ENCODE results near the gene DMP1. TPM values are rescaled to one million over a fixed set of nuclear protein-coding genes. Genes with fewer than 3 reads are reported as not detected.
A peak's percentile ranks its signal among the peaks of the same experiment; 100 is the strongest.

Gene DMP1, protein sequence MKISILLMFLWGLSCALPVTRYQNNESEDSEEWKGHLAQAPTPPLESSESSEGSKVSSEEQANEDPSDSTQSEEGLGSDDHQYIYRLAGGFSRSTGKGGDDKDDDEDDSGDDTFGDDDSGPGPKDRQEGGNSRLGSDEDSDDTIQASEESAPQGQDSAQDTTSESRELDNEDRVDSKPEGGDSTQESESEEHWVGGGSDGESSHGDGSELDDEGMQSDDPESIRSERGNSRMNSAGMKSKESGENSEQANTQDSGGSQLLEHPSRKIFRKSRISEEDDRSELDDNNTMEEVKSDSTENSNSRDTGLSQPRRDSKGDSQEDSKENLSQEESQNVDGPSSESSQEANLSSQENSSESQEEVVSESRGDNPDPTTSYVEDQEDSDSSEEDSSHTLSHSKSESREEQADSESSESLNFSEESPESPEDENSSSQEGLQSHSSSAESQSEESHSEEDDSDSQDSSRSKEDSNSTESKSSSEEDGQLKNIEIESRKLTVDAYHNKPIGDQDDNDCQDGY
- not detected in 2 replicates for total RNA-seq (2014; rRNA removed; shearing (Covaris generic))

DNA sequence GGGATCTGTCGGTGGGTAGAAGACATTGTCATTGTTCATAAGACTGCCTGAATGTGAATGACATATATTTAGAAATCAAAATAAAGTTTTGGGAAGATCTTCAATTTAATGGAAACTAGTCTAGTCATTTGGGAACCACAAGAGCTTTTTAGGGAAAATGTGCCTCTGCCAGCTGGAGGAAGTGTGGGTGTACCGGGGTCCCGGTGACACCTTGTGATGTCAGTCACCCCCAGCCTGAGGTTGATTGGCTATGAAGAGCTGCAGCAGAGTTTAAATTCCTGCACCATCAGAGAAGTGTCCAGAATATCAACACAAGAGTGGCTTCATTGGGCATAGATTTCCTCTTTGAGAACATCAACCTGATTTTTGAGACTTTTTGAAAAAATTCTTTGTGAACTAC is at the start of gene DMP1:
TSS of gene DMP1 (plus strand) at position 301 of the 400 bp plus-strand sequence. CDS start 6,213 bp downstream, outside the sequence.
- DNase-seq (ENCODE audit: low spot score), result no peak

DNA sequence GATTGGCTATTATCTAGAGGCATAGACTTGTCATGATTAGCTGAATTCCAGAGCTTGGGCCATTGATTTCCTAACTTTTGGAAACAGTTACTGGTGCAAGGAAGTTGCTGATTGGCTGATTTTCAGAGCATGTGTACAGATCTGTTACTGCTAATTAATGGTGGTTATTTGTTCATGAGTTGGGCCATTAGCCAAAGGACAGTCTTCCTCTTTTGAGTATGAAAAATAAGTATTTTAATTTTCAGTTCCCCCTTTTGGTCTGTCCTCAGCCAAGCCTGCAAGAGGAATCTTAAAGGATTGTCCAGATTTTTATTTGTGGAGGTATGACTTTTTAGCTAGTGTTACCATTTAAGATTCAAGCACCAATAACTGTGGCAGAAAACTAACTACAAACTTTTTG is 48.7 kb upstream of the DMP1 start:
- no peak for DNase-seq (ENCODE audit: low spot score)

DNA sequence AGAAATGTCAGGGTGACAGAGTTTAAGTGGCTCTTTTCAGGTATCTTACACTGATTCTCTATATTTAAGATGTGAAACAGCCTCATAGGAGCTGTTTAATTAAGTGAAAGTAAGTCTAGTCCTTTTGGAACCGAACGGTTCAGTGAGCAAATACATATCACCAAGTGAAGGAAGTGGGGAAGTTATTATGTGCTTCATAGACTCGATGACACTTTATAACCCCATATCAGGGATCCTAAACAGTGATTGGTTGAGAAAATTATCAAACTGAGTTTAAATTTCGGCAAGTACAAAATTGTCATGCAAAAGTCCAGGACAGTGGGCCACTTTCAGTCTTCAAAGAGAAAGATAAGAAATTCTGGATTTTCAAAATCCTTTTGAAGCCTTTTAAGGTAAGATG is 41.9 kb upstream of the DMP1 start, which contains the start of gene DSPP:
TSS of gene DSPP (plus strand) at position 301 of the 400 bp plus-strand sequence. CDS start 2,380 bp downstream, outside the sequence.
- no peak for DNase-seq (ENCODE audit: low spot score)

DNA sequence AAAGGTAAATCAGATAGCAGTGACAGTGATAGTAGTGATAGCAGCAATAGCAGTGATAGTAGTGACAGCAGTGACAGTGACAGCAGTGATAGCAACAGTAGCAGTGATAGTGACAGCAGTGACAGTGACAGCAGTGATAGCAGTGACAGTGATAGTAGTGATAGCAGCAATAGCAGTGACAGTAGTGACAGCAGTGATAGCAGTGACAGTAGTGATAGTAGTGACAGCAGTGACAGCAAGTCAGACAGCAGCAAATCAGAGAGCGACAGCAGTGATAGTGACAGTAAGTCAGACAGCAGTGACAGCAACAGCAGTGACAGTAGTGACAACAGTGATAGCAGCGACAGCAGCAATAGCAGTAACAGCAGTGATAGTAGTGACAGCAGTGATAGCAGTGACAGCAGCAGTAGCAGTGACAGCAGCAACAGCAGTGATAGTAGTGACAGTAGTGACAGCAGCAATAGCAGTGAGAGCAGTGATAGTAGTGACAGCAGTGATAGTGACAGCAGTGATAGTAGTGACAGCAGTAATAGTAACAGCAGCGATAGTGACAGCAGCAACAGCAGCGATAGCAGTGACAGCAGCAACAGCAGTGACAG is 35.7 kb upstream of the DMP1 start:
- DNase-seq (ENCODE audit: low spot score), result no peak

DNA sequence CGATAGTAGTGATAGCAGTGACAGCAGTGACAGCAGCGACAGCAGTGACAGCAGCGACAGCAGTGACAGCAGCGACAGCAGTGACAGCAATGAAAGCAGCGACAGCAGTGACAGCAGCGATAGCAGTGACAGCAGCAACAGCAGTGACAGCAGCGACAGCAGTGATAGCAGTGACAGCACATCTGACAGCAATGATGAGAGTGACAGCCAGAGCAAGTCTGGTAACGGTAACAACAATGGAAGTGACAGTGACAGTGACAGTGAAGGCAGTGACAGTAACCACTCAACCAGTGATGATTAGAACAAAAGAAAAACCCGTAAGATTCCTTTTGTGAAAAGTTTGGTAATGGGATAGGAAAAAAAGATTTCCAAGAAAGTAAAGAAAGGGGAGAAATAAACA is 33.8 kb upstream of the DMP1 start:
- DNase-seq (ENCODE audit: low spot score), result no peak

DNA sequence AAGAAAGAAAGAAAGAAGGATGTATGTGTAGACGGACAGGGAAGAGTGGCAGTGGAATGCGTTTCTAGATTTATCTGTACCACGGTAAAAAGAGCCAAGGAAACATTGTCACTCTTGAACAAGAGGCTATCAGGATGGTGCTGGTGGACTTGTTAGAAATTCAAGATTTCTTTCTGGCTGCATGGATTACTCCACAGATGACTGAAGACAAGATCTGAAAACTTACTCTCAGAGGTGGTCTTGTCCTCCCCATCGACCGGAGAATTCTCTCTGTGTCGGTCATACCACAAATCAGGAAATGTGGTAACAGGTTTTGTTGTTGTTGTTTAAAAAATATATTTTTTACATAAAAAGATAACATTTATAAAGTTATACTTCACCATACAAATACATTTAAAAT is 30.0 kb upstream of the DMP1 start:
- DNase-seq (ENCODE audit: low spot score), result no peak

DNA sequence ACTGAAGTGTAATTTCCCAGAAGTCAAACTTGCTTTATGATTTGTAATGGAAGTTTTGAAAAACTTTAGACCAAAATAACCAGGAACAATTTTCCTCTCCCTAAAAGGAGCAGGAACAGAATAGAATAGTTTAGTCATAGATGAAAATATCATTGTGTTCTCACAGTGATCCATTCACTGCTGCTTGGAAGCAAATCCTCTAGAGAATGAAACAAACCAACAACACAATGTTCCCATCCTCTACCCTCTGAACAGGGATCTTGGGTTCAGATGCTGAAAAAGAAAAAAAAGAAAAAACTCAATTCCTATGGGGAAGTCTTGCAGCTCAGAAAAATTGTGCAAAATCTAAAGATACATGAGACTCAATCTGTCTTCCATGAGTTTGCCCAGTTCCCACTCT is 29.6 kb upstream of the DMP1 start:
- no peak for DNase-seq (ENCODE audit: low spot score)

DNA sequence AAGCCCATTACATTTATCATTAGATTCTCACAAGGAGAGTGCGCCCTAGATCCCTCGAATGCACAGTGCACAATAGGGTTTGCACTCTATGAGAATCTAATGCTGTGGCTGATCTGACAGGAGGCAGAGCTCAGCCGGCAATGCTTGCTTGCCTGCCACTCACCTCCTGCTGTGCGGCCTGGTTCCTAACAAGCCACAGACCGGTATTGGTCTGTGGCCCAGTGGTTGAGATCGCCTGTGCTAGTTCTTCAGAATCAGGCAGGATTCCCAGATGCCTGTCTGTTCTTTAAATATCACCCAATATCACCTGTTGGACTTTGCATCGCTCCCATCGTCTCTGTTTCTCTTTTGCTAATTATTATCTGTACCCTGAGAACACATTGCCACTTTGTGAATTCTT is 27.8 kb upstream of the DMP1 start:
- no peak for DNase-seq (ENCODE audit: low spot score)

DNA sequence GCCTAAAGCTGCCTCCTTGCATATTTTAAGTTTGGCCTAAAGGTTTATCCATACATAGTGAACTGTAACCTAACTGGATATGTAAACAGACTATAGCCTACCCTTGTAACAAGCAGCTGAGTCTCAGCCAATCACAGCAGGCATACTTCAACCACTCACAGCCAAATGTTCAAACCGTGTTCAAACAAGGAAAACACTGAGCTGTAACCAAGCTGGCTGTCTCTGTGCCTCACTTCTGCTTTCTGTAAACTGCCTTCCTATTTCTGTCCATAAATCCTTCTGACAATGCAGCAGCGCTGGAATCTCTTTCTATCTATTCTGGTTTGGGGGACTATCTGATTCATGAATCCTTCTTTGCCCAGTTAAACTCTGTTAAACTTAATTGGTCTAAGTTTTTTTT is 25.4 kb upstream of the DMP1 start:
- no peak for DNase-seq (ENCODE audit: low spot score)

DNA sequence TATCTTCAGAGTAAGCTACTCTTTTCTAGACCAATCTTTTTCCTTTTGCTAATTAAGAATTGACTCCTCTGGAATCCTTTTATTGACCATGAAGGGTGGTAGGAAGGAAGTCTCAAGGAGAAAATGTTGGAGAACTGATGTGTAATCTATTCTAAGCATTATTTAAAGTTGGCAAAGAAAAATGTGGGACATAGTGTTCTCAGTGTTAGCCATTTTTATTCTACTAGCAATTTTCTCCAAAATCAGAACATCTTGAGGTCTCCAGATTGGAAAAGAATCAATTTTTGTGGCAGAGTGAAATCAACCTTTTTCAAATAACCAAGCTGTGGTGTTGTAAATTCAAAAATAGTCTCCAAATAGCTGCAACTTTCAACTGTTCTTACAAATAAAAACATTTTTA is 18.4 kb upstream of the DMP1 start:
- no peak for DNase-seq (ENCODE audit: low spot score)

DNA sequence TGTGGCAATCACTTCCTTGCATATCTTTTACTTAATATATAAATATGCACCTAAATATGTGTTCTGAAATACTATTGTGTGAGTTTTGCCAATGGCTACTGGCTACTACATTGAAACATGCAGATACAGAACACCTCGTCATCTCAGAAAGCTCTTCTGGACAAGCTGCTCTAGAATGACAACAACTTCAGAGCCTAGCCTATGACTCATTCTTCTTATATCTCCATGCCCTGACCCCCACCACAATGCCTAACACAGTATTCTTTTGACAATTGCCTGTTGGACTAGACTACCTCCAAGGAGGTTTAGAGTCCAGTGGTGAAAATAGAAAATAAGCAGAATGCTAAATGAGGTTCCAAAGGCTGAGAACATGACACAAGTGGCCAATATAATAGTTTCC is 17.6 kb upstream of the DMP1 start:
- DNase-seq (ENCODE audit: low spot score), result no peak

DNA sequence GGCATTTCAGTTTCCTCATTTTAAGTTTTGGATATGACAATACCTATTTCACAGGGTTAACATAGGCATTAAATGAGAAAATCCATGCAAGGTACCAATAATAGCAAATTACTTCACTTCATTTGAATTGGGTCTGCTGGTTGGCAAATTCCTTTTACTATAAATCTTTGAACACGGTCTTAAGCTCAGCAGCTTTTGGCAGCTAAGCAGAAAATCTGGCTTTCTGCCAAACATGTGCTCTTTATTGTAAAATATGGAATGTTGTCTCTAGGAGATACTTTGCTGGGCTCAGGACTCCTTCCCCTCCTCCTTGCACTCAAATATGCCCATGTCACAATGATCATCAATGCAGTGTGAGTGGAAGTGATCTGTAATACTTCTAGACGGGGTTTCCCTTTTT is 16.8 kb upstream of the DMP1 start:
- DNase-seq (ENCODE audit: low spot score), result no peak

DNA sequence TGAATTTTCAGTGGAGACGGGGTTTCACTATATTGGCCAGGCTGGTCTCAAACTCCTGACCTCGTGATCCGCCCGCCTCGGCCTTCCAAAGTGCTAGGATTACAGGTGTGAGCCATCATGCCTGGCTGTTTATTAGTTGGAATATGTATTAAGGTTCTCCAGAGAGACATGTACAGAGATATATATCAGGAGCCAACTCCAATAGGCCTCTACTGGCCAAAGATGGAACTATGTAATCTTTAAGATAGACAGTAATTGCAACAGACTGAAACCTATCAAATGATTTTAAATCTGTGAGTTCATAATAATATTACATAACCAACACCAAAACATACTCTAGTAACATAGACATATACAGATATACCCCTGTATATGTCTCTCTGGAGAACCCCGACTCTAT is 5.8 kb upstream of the DMP1 start:
- DNase-seq (ENCODE audit: low spot score), result no peak

DNA sequence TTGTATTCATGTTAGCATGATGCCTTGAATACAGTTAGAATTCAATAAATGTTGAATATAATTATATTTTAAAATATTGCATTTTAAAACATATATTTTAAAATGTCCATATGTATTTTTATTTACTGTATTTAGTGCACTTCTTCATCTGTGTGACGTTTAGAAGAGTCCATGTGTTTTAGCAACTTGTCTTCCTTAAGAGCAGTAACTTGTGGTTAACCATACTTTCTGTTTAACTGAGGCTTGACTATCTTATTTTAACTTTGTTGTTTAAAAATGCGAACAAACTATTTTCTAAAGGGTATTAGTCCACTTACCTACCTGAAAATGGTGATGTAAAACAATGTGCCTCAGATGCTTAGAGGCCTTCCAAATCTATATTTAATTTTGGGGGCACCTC is 858 bp downstream of the DMP1 start:
- no peak for DNase-seq (ENCODE audit: low spot score)

DNA sequence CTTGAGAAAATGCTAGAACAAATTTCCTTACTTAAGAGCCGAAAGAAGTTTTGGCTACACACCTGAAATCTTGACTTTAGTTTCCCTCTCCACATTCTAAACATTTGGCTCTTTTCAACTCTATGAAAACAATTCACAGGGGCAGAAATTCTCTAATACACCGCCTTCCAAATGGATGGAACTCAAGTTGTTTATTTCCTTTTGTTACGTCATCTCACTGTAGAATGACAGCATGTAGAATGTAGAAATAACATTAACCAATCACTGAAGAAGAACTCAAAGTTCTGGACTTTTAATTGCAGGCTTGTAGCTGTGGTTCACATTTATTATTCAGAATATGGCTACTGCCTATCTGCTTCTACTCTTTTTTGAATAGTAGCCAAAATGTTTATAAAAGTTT is 1.9 kb downstream of the DMP1 start:
- no peak for DNase-seq (ENCODE audit: low spot score)

DNA sequence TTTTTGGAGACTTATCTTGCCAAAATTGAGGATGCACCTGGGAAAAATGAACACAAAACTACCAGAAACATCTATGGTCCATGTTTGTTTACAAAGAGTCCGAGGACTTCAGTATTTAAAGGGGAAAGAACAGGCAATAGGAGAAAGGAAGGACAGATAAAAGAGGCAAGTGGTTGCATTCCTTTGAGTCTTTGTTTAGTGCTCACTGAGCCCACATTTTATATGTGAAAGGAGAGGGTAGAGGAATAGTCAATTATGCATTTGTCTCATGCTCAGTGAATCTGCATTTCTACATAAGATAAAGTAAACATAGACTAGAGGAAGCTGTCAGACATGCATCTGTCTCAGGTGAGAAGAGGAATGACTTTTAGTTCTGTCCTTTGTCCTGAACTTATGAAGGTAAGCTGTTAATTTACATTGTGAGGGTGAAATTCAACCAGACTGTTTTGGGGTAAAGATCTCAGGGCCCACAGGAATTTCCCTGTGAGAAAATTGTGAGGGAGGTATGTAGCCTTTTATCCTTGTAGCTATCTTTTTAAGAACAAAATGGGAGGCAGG is 4.5 kb downstream of the DMP1 start:
- DNase-seq (ENCODE audit: low spot score), result no peak

DNA sequence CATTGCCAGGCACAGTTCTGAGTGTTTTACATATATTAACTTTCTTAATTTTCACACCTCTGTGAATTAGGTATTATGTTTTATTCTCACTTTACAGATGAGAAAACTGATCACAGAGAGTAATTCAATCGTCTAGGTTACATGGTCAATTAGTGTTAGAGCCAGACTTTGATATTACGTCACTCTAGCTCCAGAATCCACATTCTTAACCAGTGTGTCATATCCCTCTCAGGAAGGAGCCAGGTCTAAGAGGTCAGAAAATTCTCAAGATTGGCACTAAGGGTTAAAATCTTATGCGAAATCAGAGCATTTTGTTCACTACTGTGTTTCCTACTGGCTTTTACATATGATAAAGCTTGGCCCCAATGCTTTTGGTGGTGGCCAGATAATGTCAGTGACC is 7.4 kb downstream of the DMP1 start:
- peak; percentile 56 for DNase-seq (ENCODE audit: low spot score)

DNA sequence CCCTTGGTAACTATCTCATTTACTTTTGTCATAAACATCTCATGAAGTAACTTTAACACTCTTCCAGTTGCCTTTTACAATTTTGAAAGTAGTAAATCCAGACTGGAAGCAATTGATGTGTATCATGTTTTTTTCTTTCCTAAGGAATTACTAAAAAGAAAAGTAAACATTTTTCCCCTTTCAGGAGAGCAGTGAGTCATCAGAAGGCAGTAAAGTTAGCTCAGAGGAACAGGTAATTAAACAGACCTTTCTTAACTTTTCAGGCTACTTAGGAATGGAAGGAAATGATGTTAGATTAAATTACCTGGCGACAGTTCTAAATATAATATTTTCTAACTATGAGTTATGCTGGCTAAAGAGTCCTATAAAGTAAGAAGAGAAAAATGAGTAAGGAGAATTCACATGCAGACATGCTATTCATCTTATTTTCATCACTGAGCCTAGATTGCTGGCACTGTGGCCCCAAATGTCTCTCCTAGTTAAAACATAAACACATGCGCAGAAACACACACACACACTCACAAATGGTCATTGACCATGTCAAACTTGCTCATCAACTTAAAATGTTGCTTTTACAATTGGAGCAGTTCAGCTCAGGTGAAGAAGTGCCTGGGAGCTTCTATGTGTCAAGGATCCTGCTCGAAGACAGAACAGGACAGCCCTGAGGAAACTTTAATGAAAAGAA is 9.3 kb downstream of the DMP1 start:
- peak; percentile 65 for DNase-seq (ENCODE audit: low spot score)

DNA sequence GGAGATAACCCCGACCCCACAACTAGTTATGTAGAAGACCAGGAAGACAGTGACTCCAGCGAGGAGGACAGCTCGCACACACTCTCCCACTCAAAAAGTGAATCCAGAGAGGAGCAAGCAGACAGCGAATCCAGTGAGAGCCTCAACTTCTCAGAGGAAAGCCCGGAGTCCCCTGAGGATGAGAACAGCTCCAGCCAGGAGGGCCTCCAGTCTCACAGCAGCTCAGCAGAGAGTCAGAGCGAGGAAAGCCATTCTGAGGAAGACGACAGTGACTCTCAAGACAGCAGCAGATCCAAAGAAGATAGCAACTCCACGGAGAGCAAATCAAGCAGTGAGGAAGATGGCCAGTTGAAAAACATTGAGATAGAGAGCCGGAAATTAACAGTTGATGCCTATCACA is 12.8 kb downstream of the DMP1 start:
- no peak for DNase-seq (ENCODE audit: low spot score)

DNA sequence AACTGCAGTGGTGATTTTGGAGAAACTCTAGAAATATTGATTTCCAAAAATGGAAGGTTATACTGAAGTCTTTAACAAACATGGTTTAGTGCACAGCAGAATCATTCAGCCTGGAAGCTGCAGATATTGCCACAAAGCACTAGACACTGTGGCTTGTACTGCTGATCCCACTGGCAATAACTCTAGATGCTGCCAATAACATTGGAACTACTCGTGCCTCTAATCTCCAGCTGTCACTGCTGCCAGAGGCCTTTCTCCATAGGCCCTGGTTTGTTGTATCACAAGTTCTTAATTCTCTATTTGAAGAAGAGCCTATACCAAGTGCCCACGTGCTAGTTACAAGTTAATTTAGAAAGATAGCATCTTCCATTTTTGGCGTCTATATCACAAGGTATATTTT is 19.3 kb downstream of the DMP1 start:
- DNase-seq (ENCODE audit: low spot score), result no peak

DNA sequence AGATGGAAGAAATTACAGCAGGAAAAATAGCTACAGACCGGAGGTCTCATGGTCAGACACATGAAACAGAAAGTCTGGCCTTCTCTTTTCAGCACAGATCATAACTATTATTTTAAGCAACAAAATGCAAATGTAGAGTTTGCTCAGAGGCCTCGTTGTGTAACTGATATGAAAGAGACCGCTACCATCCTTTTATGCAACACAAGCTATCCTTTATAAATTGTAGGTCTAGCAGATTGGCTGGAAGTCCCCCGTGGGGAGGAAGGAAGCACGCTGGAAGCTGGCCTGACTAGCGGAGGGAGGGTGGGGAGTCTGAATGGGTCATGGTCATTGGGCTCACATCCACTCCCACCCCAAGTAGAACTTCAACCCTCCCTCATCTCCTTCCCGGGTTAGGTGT is 27.7 kb downstream of the DMP1 start:
- no peak for DNase-seq (ENCODE audit: low spot score)

DNA sequence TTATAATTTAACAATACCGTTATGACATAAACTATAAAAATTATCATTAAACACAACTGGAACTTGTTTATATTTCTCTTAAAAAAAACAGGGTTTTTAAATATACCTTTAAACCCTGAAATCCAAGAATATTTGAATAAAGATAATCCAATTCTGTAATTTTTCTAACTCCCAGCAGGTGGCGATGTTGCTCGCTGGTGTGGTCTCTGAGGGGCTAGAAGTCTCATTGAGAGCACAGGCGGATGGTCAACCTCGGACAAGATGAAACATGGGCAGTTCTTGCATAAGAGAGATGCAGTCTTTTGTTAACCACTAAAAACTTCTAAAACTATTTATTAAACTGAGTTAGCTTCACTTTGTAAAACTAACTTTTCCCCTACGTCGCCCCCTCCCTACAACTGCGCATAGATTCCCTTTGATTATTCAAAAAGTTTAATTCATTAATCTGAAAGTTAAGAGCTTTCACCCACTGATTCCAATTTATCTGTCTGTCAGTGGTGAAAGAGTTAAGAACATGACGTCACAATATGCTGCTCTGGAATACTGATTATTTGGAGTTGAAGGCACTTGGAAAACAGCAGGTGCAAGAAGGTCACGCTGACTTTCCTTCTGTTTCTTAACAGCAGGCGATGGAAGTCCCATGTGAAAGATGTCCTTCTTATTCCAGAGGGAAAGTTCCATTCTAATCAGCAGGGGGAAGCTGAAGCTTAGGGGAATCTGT is 29.5 kb downstream of the DMP1 start:
- peak; percentile 46 for DNase-seq (ENCODE audit: low spot score)
